Keratinocyte (primary cell): ENCODE measurements around the gene SETX. TPM values are rescaled to one million over a fixed set of nuclear protein-coding genes. Genes with fewer than 3 reads are reported as not detected.

ENCODE experiments used
- DNase-seq: peaks from one replicate; pipeline ENCODE4 v3.0.0-alpha.2; 2011; ENCODE audit warnings: low read depth, missing footprints, low spot score
- FAIRE-seq: peaks from 2 replicates; lab custom pipeline; 2011; peaks lifted over from hg19 to GRCh38; lab: Jason Lieb, UNC
- H2AFZ ChIP-seq: 2 replicates; pipeline ENCODE4 v1.6.0; 2012; ENCODE audit warnings: low read length, control low read depth, inconsistent platforms; ENCODE audit not compliant: control insufficient read depth
- H3K27ac ChIP-seq: 2 replicates; pipeline ENCODE4 v1.5.1; 2011; ENCODE audit warnings: low read length; ENCODE audit not compliant: control insufficient read depth, insufficient read depth
- H3K27me3 ChIP-seq: 3 replicates; pipeline ENCODE4 v1.6.0; 2011; ENCODE audit warnings: low read length; ENCODE audit not compliant: control insufficient read depth, insufficient read depth; ENCODE audit errors: extremely low read depth
- H3K36me3 ChIP-seq, 2 experiments: 2 replicates in 1 of 2; 3 replicates in 1 of 2; pipeline ENCODE4 v1.5.1; 2011; ENCODE audit warnings: low read length in 2 of 2, mild to moderate bottlenecking in 1 of 2; ENCODE audit not compliant: control insufficient read depth in 2 of 2, insufficient read depth in 2 of 2; ENCODE audit errors: extremely low read depth in 1 of 2
- H3K4me1 ChIP-seq: 3 replicates; pipeline ENCODE4 v1.5.1; 2011; ENCODE audit warnings: low read length; ENCODE audit not compliant: control insufficient read depth, insufficient read depth; ENCODE audit errors: extremely low read depth
- H3K4me2 ChIP-seq: 3 replicates; pipeline ENCODE4 v1.6.0; 2011; ENCODE audit warnings: low read depth, low read length; ENCODE audit not compliant: control insufficient read depth, insufficient read depth; ENCODE audit errors: extremely low read depth
- H3K4me3 ChIP-seq, 3 experiments: fragments of 200-600 bp in 1 of 3; sonication (generic) in 1 of 3; 2 replicates in 2 of 3; 3 replicates in 1 of 3; pipeline ENCODE4 v1.5.1; 2011 to 2016; ENCODE audit warnings: low read length in 3 of 3, mild to moderate bottlenecking in 3 of 3, control low read depth in 2 of 3, inconsistent platforms in 1 of 3, low read depth in 1 of 3, mixed read lengths in 1 of 3, mixed run types in 1 of 3, moderate library complexity in 1 of 3; ENCODE audit not compliant: control insufficient read depth in 2 of 3, insufficient read depth in 2 of 3; ENCODE audit errors: extremely low read depth in 1 of 3
- H3K79me2 ChIP-seq: 2 replicates; pipeline ENCODE4 v1.6.0; 2012; ENCODE audit warnings: low read length; ENCODE audit not compliant: control insufficient read depth, insufficient read depth
- H3K9ac ChIP-seq: 3 replicates; pipeline ENCODE4 v1.6.0; 2011; ENCODE audit warnings: low read length; ENCODE audit not compliant: control insufficient read depth, insufficient read depth; ENCODE audit errors: extremely low read depth
- H3K9me1 ChIP-seq: 3 replicates; pipeline ENCODE4 v1.6.0; 2011; ENCODE audit warnings: low read length; ENCODE audit not compliant: control insufficient read depth, insufficient read depth; ENCODE audit errors: extremely low read depth
- H3K9me3 ChIP-seq: 2 replicates; pipeline ENCODE4 v1.5.1; 2012; ENCODE audit warnings: low read depth, low read length; ENCODE audit not compliant: control insufficient read depth
- H4K20me1 ChIP-seq: 3 replicates; pipeline ENCODE4 v1.6.0; 2011; ENCODE audit warnings: low read length; ENCODE audit not compliant: control insufficient read depth, insufficient read depth; ENCODE audit errors: extremely low read depth
- EZH2 ChIP-seq: IDR thresholded peaks from one replicate; pipeline ENCODE4 v1.6.1; 2012; ENCODE audit warnings: inconsistent platforms, mild to moderate bottlenecking, low read length, moderate library complexity
- dilution Hi-C: fragments of 300-500 bp; cut with MboI; formaldehyde crosslinking; loops from one replicate; pipeline ENCODE4 v1.7.0; 2020; ENCODE audit warnings: low sequenced_read_pairs; ENCODE audit not compliant: extremely low pct_ligation_motif_present
- polyA plus RNA-seq, 5 experiments: library from polyadenylated mRNA; depleted of rRNA in 3 of 5; stranded (reverse) in 3 of 5; stranded (forward) in 1 of 5; unstranded in 1 of 5; fragments of >200 nt; gene quantifications; 1 replicate in 1 of 5; 2 replicates in 3 of 5; 3 replicates in 1 of 5; pipeline versions ENCODE4 v1.2.1 to v1.2.3, GENCODE V29; 2011 to 2012; ENCODE audit warnings: missing spikeins in 2 of 5, low read depth in 1 of 5, low replicate concordance in 1 of 5
- TF ChIP-seq, protein P1 (sequence below), 3 experiments: IDR thresholded peaks in 1 of 3; conservative IDR thresholded peaks in 1 of 3; optimal IDR thresholded peaks in 1 of 3; 2 replicates in 2 of 3; 3 replicates in 1 of 3; pipeline versions ENCODE3 to v1.5.1; 2011; ENCODE audit warnings: low read length in 3 of 3, mild to moderate bottlenecking in 3 of 3, moderate library complexity in 2 of 3, control low read depth in 1 of 3, inconsistent platforms in 1 of 3; ENCODE audit not compliant: insufficient read depth in 2 of 3; ENCODE audit errors: extremely low read depth in 1 of 3

The SETX gene
- polyA plus RNA-seq, 1 donor (not counting 4 experiments of a cell fraction or from before 2014, with no cell fraction given) = 23.8 TPM

DNA sequence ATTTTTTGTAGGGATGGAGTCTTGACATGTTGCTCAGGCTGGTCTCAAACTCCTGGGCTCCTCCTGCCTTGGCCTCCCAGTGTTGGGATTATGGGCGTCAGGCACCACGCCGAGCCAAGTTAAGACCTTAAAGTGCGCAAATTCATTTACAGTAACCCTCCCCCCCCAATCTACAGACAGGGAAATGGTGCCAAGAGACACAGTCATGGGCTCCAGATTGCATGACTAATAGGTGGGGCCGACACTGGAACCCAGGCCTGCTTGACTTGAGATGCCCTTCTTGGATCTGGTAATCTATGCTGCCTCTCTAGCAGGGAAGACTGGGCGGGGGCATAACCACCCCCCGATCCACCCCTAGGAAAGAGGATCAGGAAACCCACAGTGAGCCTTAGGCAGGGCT lies 32.3 kb upstream of the SETX start:
- H3K4me2 ChIP-seq = no peak overlapping the region
- no peak overlapping the region for H3K9ac ChIP-seq
- no peaks in the 10 kb centered on the region for H3K4me1 ChIP-seq
- H3K9me1 ChIP-seq = no peaks in the 10 kb centered on the region
- DNase-seq (no peak), FAIRE-seq (no peak)
- TF ChIP-seq, protein P1, sequence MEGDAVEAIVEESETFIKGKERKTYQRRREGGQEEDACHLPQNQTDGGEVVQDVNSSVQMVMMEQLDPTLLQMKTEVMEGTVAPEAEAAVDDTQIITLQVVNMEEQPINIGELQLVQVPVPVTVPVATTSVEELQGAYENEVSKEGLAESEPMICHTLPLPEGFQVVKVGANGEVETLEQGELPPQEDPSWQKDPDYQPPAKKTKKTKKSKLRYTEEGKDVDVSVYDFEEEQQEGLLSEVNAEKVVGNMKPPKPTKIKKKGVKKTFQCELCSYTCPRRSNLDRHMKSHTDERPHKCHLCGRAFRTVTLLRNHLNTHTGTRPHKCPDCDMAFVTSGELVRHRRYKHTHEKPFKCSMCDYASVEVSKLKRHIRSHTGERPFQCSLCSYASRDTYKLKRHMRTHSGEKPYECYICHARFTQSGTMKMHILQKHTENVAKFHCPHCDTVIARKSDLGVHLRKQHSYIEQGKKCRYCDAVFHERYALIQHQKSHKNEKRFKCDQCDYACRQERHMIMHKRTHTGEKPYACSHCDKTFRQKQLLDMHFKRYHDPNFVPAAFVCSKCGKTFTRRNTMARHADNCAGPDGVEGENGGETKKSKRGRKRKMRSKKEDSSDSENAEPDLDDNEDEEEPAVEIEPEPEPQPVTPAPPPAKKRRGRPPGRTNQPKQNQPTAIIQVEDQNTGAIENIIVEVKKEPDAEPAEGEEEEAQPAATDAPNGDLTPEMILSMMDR (optimal IDR thresholded peaks at IDR 0.05 in 1 of 3, IDR thresholded peaks at IDR 0.05 in 1 of 3, conservative IDR thresholded peaks at IDR 0.05 in 1 of 3; ENCODE audit: extremely low read depth in 1 of 3, insufficient read depth in 2 of 3, low read length in 3 of 3) = no peak
- no peak for TF ChIP-seq EZH2
- H3K79me2 ChIP-seq = no peaks in the 10 kb centered on the region
- H3K27ac ChIP-seq = no peak overlapping the region
- no peak overlapping the region for H3K4me3 ChIP-seq
- dilution Hi-C loops = no loop called here
- no peaks in the 10 kb centered on the region for H4K20me1 ChIP-seq
- H3K36me3 ChIP-seq = peaks cover 29 to 32% of the 10 kb centered on the region in 2 experiments
- no peaks in the 10 kb centered on the region for H3K27me3 ChIP-seq
- no peak overlapping the region for H2AFZ ChIP-seq
- H3K9me3 ChIP-seq = no peaks in the 10 kb centered on the region

DNA sequence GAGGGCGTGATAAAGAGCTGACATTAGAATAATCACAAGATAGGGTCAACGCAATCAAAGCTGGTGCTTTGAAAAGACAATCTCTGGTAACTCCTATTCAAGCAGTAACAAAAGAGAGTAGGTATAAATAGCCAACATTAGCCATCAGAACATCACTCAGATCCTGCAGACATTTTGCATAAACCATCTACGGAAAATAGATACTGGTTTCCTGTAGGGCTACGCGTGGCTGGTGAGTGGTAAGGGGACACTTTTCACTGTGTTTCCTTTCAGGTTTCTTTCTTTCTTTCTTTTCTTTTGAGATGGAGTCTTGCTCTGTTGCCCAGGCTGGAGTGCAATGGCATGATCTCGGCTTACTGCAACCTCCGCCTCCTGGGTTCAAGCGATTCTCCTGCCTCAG lies 29.6 kb upstream of the SETX start:
- FAIRE-seq = no peak
- Histone ChIP-seq H2AFZ (no peak overlapping the region), H3K9me1 (no peaks in the 10 kb centered on the region), H3K27ac (no peak overlapping the region), H3K27me3 (no peaks in the 10 kb centered on the region), H3K9me3 (no peaks in the 10 kb centered on the region), H3K9ac (no peak overlapping the region), H4K20me1 (no peaks in the 10 kb centered on the region), H3K4me3 (no peak overlapping the region), H3K79me2 (no peaks in the 10 kb centered on the region), H3K4me1 (no peaks in the 10 kb centered on the region), H3K4me2 (no peak overlapping the region), H3K36me3 (peaks cover 18 to 23% of the 10 kb centered on the region in 2 experiments)
- TF ChIP-seq, protein P1 (optimal IDR thresholded peaks at IDR 0.05 in 1 of 3, IDR thresholded peaks at IDR 0.05 in 1 of 3, conservative IDR thresholded peaks at IDR 0.05 in 1 of 3; ENCODE audit: extremely low read depth in 1 of 3, insufficient read depth in 2 of 3, low read length in 3 of 3) = no peak
- dilution Hi-C loops = no loop called here
- DNase-seq = no peak
